IMR-90 (cell line): ENCODE data around the gene FATE1. TPM values are rescaled to one million over a fixed set of nuclear protein-coding genes. Genes with fewer than 3 reads are reported as not detected.
"Not testable (repeated sequence)": the region's sequence is repeated elsewhere in the genome, so short reads cannot be mapped to it uniquely, and the experiment has no call there.

Experiments
- ATAC-seq: fragments of 200-7000 bp; cut with Tn5 transposase; 2 replicates; pipeline ENCODE4 v1.9.1; 2020; ENCODE audit warnings: low read depth, mild to moderate bottlenecking, moderate library complexity
- BruUV-seq: library from RNA; stranded (reverse); fragments of 400-500 nt; replicated peaks from 2 replicates; lab custom pipeline; 2021; lab: Mats Ljungman, UMichigan
- CTCF ChIA-PET: fragments of 300-600 bp; formaldehyde crosslinking; extraction: SDS; loops from one replicate; lab custom pipeline; 2021; ENCODE audit warnings: antibody characterized with exemption; lab: Yijun Ruan, JAX
- POLR2A ChIA-PET: fragments of 300-600 bp; sonication (Branson Sonifier 250); formaldehyde crosslinking; loops from one replicate; lab custom pipeline; 2022; ENCODE audit warnings: antibody characterized with exemption; ENCODE audit not compliant: unreplicated experiment; lab: Charles Lee
- DNase-seq: peaks from one replicate; pipeline ENCODE4 v3.0.0; 2013
- H2AFZ ChIP-seq: replicated peaks from 2 replicates; pipeline ENCODE3; 2013; ENCODE audit warnings: low read length, mild to moderate bottlenecking; ENCODE audit not compliant: poor library complexity
- H2AK5ac ChIP-seq: 2 replicates; pipeline ENCODE4 v1.6.1; 2013; ENCODE audit warnings: low read depth, low read length, inconsistent platforms
- H2AK9ac ChIP-seq: replicated peaks from 2 replicates; pipeline ENCODE3; 2013; ENCODE audit warnings: mild to moderate bottlenecking, low read depth, low read length, moderate library complexity; ENCODE audit not compliant: poor library complexity
- H2BK120ac ChIP-seq: 2 replicates; pipeline ENCODE4 v1.6.1; 2013; ENCODE audit warnings: low read depth, low read length, inconsistent platforms
- H2BK15ac ChIP-seq: 3 replicates; pipeline ENCODE4 v1.6.1; 2013; ENCODE audit warnings: low read depth, low read length, inconsistent platforms
- H2BK20ac ChIP-seq: 2 replicates; pipeline ENCODE4 v1.6.1; 2013; ENCODE audit warnings: low read depth, mild to moderate bottlenecking, inconsistent platforms, low read length, moderate library complexity
- H2BK5ac ChIP-seq: 2 replicates; pipeline ENCODE4 v1.6.1; 2013; ENCODE audit warnings: mild to moderate bottlenecking, low read depth, low read length, inconsistent platforms; ENCODE audit not compliant: poor library complexity, severe bottlenecking
- H3K14ac ChIP-seq: replicated peaks from 2 replicates; pipeline ENCODE4 v1.6.1; 2013; ENCODE audit warnings: low read depth, low read length, inconsistent platforms
- H3K18ac ChIP-seq: 2 replicates; pipeline ENCODE4 v1.6.1; 2013; ENCODE audit warnings: low read depth, low read length, control low read depth
- H3K23ac ChIP-seq: 2 replicates; pipeline ENCODE4 v1.6.1; 2013; ENCODE audit warnings: low read depth, low read length, inconsistent platforms
- H3K27ac ChIP-seq: 2 replicates; pipeline ENCODE4 v1.5.1; 2013; ENCODE audit warnings: mild to moderate bottlenecking, control low read depth, low read length; ENCODE audit not compliant: insufficient read depth
- H3K27me3 ChIP-seq: 2 replicates; pipeline ENCODE4 v1.6.1; 2013; ENCODE audit warnings: low read length; ENCODE audit not compliant: control insufficient read depth, insufficient read depth
- H3K36me3 ChIP-seq: 2 replicates; pipeline ENCODE4 v1.6.1; 2013; ENCODE audit warnings: low read length, mixed read lengths; ENCODE audit not compliant: control insufficient read depth, insufficient read depth
- H3K4ac ChIP-seq: 2 replicates; pipeline ENCODE4 v1.6.1; 2013; ENCODE audit warnings: low read depth, low read length, inconsistent platforms
- H3K4me1 ChIP-seq: 2 replicates; pipeline ENCODE4 v1.6.1; 2013; ENCODE audit warnings: low read length, mixed read lengths; ENCODE audit not compliant: control insufficient read depth, insufficient read depth
- H3K4me2 ChIP-seq: 2 replicates; pipeline ENCODE4 v1.6.1; 2013; ENCODE audit warnings: low read depth, mild to moderate bottlenecking, control low read depth, low read length, moderate library complexity
- H3K4me3 ChIP-seq: 2 replicates; pipeline ENCODE4 v1.5.1; 2013; ENCODE audit warnings: low read depth, mild to moderate bottlenecking, control low read depth, low read length, moderate library complexity; ENCODE audit not compliant: insufficient read depth
- H3K56ac ChIP-seq: 2 replicates; pipeline ENCODE4 v1.6.1; 2013; ENCODE audit warnings: low read length, inconsistent platforms; ENCODE audit not compliant: insufficient read depth; ENCODE audit errors: extremely low read depth
- H3K79me1 ChIP-seq, 2 experiments: 2 replicates each; pipeline ENCODE4 v1.6.1; 2013; ENCODE audit warnings: low read length in 2 of 2, inconsistent platforms in 1 of 2, low read depth in 1 of 2
- H3K9ac ChIP-seq: 2 replicates; pipeline ENCODE4 v1.6.1; 2013; ENCODE audit warnings: low read depth, low read length, control low read depth
- H3K9me1 ChIP-seq: 2 replicates; pipeline ENCODE4 v1.6.1; 2013; ENCODE audit warnings: low read length, inconsistent platforms; ENCODE audit not compliant: insufficient read depth
- H3K9me3 ChIP-seq: 2 replicates; pipeline ENCODE4 v1.6.1; 2013; ENCODE audit warnings: low read length; ENCODE audit not compliant: control insufficient read depth, insufficient read depth
- H4K20me1 ChIP-seq: 2 replicates; pipeline ENCODE4 v1.6.1; 2013; ENCODE audit warnings: low read length, inconsistent platforms; ENCODE audit not compliant: insufficient read depth
- H4K5ac ChIP-seq: 2 replicates; pipeline ENCODE4 v1.6.1; 2013; ENCODE audit warnings: mild to moderate bottlenecking, low read depth, low read length, control low read depth
- H4K8ac ChIP-seq, 2 experiments: 2 replicates each; pipeline ENCODE4 v1.6.1; 2013; ENCODE audit warnings: low read depth in 2 of 2, low read length in 2 of 2, control low read depth in 1 of 2, inconsistent platforms in 1 of 2
- H4K91ac ChIP-seq: 2 replicates; pipeline ENCODE4 v1.6.1; 2013; ENCODE audit warnings: low read depth, low read length, inconsistent platforms; ENCODE audit not compliant: insufficient read depth
- WGBS, 2 experiments: methylation state at CpG; one replicate each; pipeline versions ENCODE4 v1.1.5 to v1.1.7; 2013; ENCODE audit warnings: missing lambda C conversion rate in 2 of 2; ENCODE audit not compliant: insufficient read length in 1 of 2; ENCODE audit errors: extremely low coverage in 2 of 2; 5-methylcytosine and 5-hydroxymethylcytosine counted together
- dilution Hi-C: fragments of 300-500 bp; cut with HindIII; formaldehyde crosslinking; loops from one replicate; pipeline ENCODE4 v1.14.3; 2018; ENCODE audit warnings: low sequenced_read_pairs; ENCODE audit not compliant: unreplicated experiment
- in situ Hi-C: fragments of 300-500 bp; cut with MboI; formaldehyde crosslinking; loops from 3 replicates; pipeline ENCODE4 v1.14.3; 2019; ENCODE audit warnings: low sequenced_read_pairs, inconsistent platforms, mixed read lengths
- intact Hi-C: fragments of 100-400 bp; cut with micrococcal nuclease; formaldehyde crosslinking; loops from 2 replicates; pipeline ENCODE4 v1.10.0; 2022
- polyA plus RNA-seq, 3 experiments: library from polyadenylated mRNA; depleted of rRNA; stranded (reverse); fragments of >200 nt; gene quantifications; 2 replicates each; pipeline ENCODE4 v1.2.3, GENCODE V29; 2012; ENCODE audit warnings: low replicate concordance in 1 of 3
- total RNA-seq: library from RNA; depleted of rRNA; stranded (reverse); fragments of >200 nt; gene quantifications from 2 replicates; pipeline ENCODE4 v1.2.3, GENCODE V29; 2012

FATE1 gene
- total and polyA plus RNA-seq, 2 of the 4 experiments (the other 2 are of a cell fraction) = not detected

DNA sequence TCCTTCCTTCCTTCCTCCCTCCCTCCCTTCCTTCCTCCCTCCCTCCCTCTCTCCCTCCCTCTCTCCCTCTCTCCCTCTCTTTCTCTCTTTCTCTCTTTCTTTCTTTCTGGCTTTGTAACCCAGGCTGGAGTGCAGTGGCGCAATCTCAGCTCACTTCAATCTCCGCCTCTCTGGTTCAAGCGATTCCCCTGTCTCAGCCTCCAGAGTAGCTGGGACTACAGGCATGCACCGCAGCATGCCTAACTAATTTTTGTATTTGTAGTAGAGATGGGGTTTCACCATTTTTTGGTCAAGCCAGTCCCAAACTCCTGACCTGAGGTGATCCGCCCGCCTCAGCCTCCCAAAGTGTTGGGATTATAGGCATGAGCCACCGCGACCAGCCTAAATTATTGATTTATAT is 18.8 kb upstream of the FATE1 start:
- POLR2A ChIA-PET = not testable (repeated sequence)

More for the DNA sequence above, 18.8 kb upstream of the FATE1 start:
- peaks cover 19% of the 10 kb centered on the region; the same call in 1 of the 2 replicates for H3K9me3 ChIP-seq
- H4K20me1 ChIP-seq, H3K9ac ChIP-seq, H3K9me1 ChIP-seq, H2AK9ac ChIP-seq, H2BK15ac ChIP-seq, H3K4me1 ChIP-seq, CTCF ChIA-PET, H3K14ac ChIP-seq, H3K79me1 ChIP-seq, H4K91ac ChIP-seq, H3K4ac ChIP-seq, intact Hi-C loops, H2AFZ ChIP-seq, H4K5ac ChIP-seq, H2BK5ac ChIP-seq, H3K18ac ChIP-seq, H3K56ac ChIP-seq, H3K23ac ChIP-seq, H3K4me2 ChIP-seq, H2BK20ac ChIP-seq, H3K27me3 ChIP-seq, DNase-seq, H2BK120ac ChIP-seq, H2AK5ac ChIP-seq, H3K36me3 ChIP-seq, dilution Hi-C loops, BruUV-seq, H3K4me3 ChIP-seq, H3K27ac ChIP-seq, H4K8ac ChIP-seq, ATAC-seq: not testable (repeated sequence)
- WGBS, 2 experiments = 100% methylated on average over 1 of the region's 8 CpGs; no CpG with 5 or more reads in 1 of the 2 experiments
- in situ Hi-C loops = loop anchor here (25.0 kb wide), 1 partner anchor 535 kb away; no protein-coding TSS in a partner anchor
